GM23248 (cell line): Measurements from ENCODE around the gene TUBB2B.

Experiments used
- EZH2 ChIP-seq: fragments of 200-600 bp; sonication (generic); IDR thresholded peaks from 2 replicates; pipeline ENCODE4 v1.6.1; 2018; ENCODE audit warnings: antibody characterized with exemption, mild to moderate bottlenecking; ENCODE audit not compliant: insufficient read depth, poor library complexity, severe bottlenecking
- EZH2phosphoT487 ChIP-seq: fragments of 200-600 bp; sonication (generic); IDR thresholded peaks from 2 replicates; pipeline ENCODE4 v1.6.1; 2018; ENCODE audit warnings: antibody characterized with exemption, moderate library complexity, mild to moderate bottlenecking, low read depth; ENCODE audit not compliant: insufficient read depth

DNA sequence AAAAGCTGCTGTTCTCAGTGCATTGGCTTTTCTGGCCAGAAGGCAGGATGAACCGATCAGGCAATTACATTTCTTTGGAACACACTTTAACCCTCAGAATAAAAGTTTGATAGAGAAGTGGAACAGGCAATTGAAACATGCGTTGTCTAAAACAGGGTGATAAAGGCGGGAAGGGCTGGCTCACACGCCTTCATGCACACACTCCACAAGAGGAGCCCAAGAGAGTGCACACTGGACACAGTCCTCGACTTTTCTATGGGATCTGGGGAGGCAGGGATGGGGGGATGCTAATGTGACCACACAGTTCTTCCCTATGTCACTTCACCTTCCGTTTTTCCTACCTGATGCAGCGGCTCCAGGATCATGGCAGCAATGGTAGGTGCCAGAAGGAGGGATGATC is 39.2 kb downstream of the TUBB2B start:
- TF ChIP-seq EZH2 (no peak), EZH2phosphoT487 (no peak)
